Measurements from ENCODE around the gene RHCG. TPM values are rescaled to one million over a fixed set of nuclear protein-coding genes. Genes with fewer than 3 reads are reported as not detected.

Gene RHCG
- total and polyA plus RNA-seq, 3 donors from 2014 or later = 0.62 to 2.0 (median 1.4) TPM

- Histone ChIP-seq H3K4me1 (no peaks in the 10 kb centered on the region), H3K27me3 (no peaks in the 10 kb centered on the region), H3K4me3 (peak overlapping the region in 1 of 2 donors; percentile 63), H3K27ac (no peak overlapping the region), H3K9me3 (no peaks in the 10 kb centered on the region), H3K36me3 (ENCODE audit: low read depth, missing control alignments) (no peaks in the 10 kb centered on the region)
- DNase-seq = no peak
- WGBS, 2 donors = 47 to 48% methylated on average over 2 of the region's 2 CpGs
- intact Hi-C loops (cut with DNase I; ENCODE audit: low total_unique reads) = loop anchor here (5.0 kb wide), 1 partner anchor 63 kb away; no protein-coding TSS in a partner anchor
- TF ChIP-seq CTCF (IDR thresholded peaks at IDR 0.05) (no peak), POLR2A (IDR thresholded peaks at IDR 0.05) (no peak)
Observed at GRCh38 chr15:89429986-89430385, 66.4 kb downstream of the RHCG start.

GRCh38 chr15:89429023-89429422 is 67.4 kb downstream of the RHCG start:
- intact Hi-C loops (cut with DNase I; ENCODE audit: low total_unique reads) = loop anchor here (5.0 kb wide), 1 partner anchor 62 kb away; no protein-coding TSS in a partner anchor
- no peak for DNase-seq
- H3K4me3 ChIP-seq = no peak overlapping the region
- H3K9me3 ChIP-seq = no peaks in the 10 kb centered on the region
- H3K4me1 ChIP-seq = no peaks in the 10 kb centered on the region
- WGBS, 2 donors = 65 to 80% methylated on average over 1 of the region's 1 CpG
- H3K27me3 ChIP-seq = no peaks in the 10 kb centered on the region
- no peak overlapping the region for H3K27ac ChIP-seq
- no peaks in the 10 kb centered on the region for H3K36me3 ChIP-seq (ENCODE audit: low read depth, missing control alignments)
- TF ChIP-seq CTCF (IDR thresholded peaks at IDR 0.05) (no peak), POLR2A (IDR thresholded peaks at IDR 0.05) (no peak)

- TF ChIP-seq POLR2A (IDR thresholded peaks at IDR 0.05) = no peak
- H3K9me3 ChIP-seq = no peaks in the 10 kb centered on the region
- no peak overlapping the region for H3K27ac ChIP-seq
- no peaks in the 10 kb centered on the region for H3K4me1 ChIP-seq
- H3K36me3 ChIP-seq (ENCODE audit: low read depth, missing control alignments) = no peaks in the 10 kb centered on the region
- no peaks in the 10 kb centered on the region for H3K27me3 ChIP-seq
- H3K4me3 ChIP-seq = no peak overlapping the region
- WGBS, 2 donors = 80 to 81% methylated on average over 2 of the region's 2 CpGs
- no peak for DNase-seq
- intact Hi-C loops (cut with DNase I; ENCODE audit: low total_unique reads) = loop anchor here (5.0 kb wide), 1 partner anchor 61 kb away; no protein-coding TSS in a partner anchor
Observed at GRCh38 chr15:89428246-89428645, 68.1 kb downstream of the RHCG start.

- Histone ChIP-seq H3K27ac (no peak overlapping the region), H3K27me3 (no peaks in the 10 kb centered on the region), H3K4me1 (no peaks in the 10 kb centered on the region), H3K4me3 (no peak overlapping the region), H3K36me3 (ENCODE audit: low read depth, missing control alignments) (no peaks in the 10 kb centered on the region), H3K9me3 (no peaks in the 10 kb centered on the region)
- no peak for DNase-seq
- 76 to 96% methylated on average over 5 of the region's 5 CpGs for WGBS, 2 donors
- intact Hi-C loops (cut with DNase I; ENCODE audit: low total_unique reads) = loop anchor here (5.0 kb wide), 1 partner anchor 59 kb away; no protein-coding TSS in a partner anchor
- TF ChIP-seq POLR2A (IDR thresholded peaks at IDR 0.05) (no peak), CTCF (IDR thresholded peaks at IDR 0.05) (no peak)
Observed at GRCh38 chr15:89426500-89426899, 69.9 kb downstream of the RHCG start.

- intact Hi-C loops (cut with DNase I; ENCODE audit: low total_unique reads) = no loop called here
- DNase-seq = no peak
- H3K27ac ChIP-seq = no peak overlapping the region
- WGBS, 2 donors = 55 to 64% methylated on average over 8 of the region's 8 CpGs
- TF ChIP-seq POLR2A (IDR thresholded peaks at IDR 0.05) (no peak), CTCF (IDR thresholded peaks at IDR 0.05) (no peak)
- no peaks in the 10 kb centered on the region for H3K4me1 ChIP-seq
- H3K4me3 ChIP-seq = no peak overlapping the region
- H3K36me3 ChIP-seq (ENCODE audit: low read depth, missing control alignments) = no peaks in the 10 kb centered on the region
- no peaks in the 10 kb centered on the region for H3K27me3 ChIP-seq
- H3K9me3 ChIP-seq = no peaks in the 10 kb centered on the region
Observed at GRCh38 chr15:89423981-89424380, 72.4 kb downstream of the RHCG start.

Other genes starting within 250 kb of the RHCG start
- gene POLG, start 161.8 kb downstream of the RHCG start, total RNA-seq = 10 to 100 TPM; 65.2 to 73.3 TPM
- gene POLG, start 161.8 kb downstream of the RHCG start, polyA plus RNA-seq (ENCODE audit: insufficient read depth, low read depth, low replicate concordance) = 31.6 TPM
- 1 to 10 TPM; 7.7 to 8.4 TPM for gene TICRR, start 78.9 kb upstream of the RHCG start, total RNA-seq
- gene TICRR, start 78.9 kb upstream of the RHCG start, polyA plus RNA-seq (ENCODE audit: insufficient read depth, low read depth, low replicate concordance) = 3.0 TPM
- 1 to 10 TPM; 5.6 to 7.6 TPM for gene KIF7, start 158.9 kb upstream of the RHCG start, total RNA-seq
- gene KIF7, start 158.9 kb upstream of the RHCG start, polyA plus RNA-seq (ENCODE audit: insufficient read depth, low read depth, low replicate concordance) = 2.6 TPM
- gene PLIN1, start 182.8 kb upstream of the RHCG start, total RNA-seq = 10 to 100 TPM in 1 of 2 donors, 1 to 10 TPM in 1; 9.1 to 18.5 TPM
- gene PLIN1, start 182.8 kb upstream of the RHCG start, polyA plus RNA-seq (ENCODE audit: insufficient read depth, low read depth, low replicate concordance) = 13.5 TPM
- 10 to 100 TPM; 12.3 to 15.0 TPM for gene PEX11A, start 194.2 kb upstream of the RHCG start, total RNA-seq
- gene PEX11A, start 194.2 kb upstream of the RHCG start, polyA plus RNA-seq (ENCODE audit: insufficient read depth, low read depth, low replicate concordance) = 31.8 TPM
- gene WDR93, start 194.2 kb upstream of the RHCG start, total RNA-seq = 10 to 100 TPM in 1 of 2 donors, 1 to 10 TPM in 1; 8.1 to 12.3 TPM
- gene WDR93, start 194.2 kb upstream of the RHCG start, polyA plus RNA-seq (ENCODE audit: insufficient read depth, low read depth, low replicate concordance) = 31.9 TPM